SK-N-SH (cell line): Measurements from ENCODE around the gene RTP2. TPM values are rescaled to one million over a fixed set of nuclear protein-coding genes. Genes with fewer than 3 reads are reported as not detected.

Experiments used
- CTCF ChIA-PET: fragments of 300-600, 350-600 bp; formaldehyde crosslinking; extraction: SDS; loops from one replicate; lab custom pipeline; 2021; lab: Yijun Ruan, JAX
- POLR2A ChIA-PET: fragments of 350-600 bp; sonication (Branson Sonifier 250); formaldehyde crosslinking; extraction: SDS; loops from one replicate; lab custom pipeline; 2020; ENCODE audit warnings: antibody characterized with exemption, inconsistent platforms; lab: Yijun Ruan, JAX
- DNase-seq: peaks from one replicate; pipeline ENCODE4 v3.0.0; 2012
- H2AFZ ChIP-seq: fragments of 200-600 bp; sonication (generic); 2 replicates; pipeline ENCODE4 v1.8.1; 2016; ENCODE audit warnings: antibody characterized with exemption, mild to moderate bottlenecking, low read depth
- H3F3A ChIP-seq: fragments of 200-600 bp; sonication (generic); replicated peaks from 2 replicates; pipeline ENCODE3; 2016; ENCODE audit warnings: antibody characterized with exemption, mild to moderate bottlenecking; ENCODE audit not compliant: insufficient read depth
- H3K27ac ChIP-seq, 2 experiments: fragments of 200-500 bp in 1 of 2; fragments of 200-600 bp in 1 of 2; sonication (Bioruptor generic) in 1 of 2; sonication (generic), shearing (Covaris generic) in 1 of 2; 2 replicates each; pipeline versions ENCODE4 v1.5.1 to v1.6.1; 2014 to 2016; ENCODE audit warnings: low read depth in 2 of 2, inconsistent platforms in 1 of 2, low read length in 1 of 2, mild to moderate bottlenecking in 1 of 2, mixed read lengths in 1 of 2
- H3K27me3 ChIP-seq: fragments of 200-600 bp; sonication (generic), shearing (Covaris generic); 2 replicates; pipeline ENCODE4 v1.6.1; 2016; ENCODE audit warnings: mixed run types; ENCODE audit not compliant: insufficient read depth
- H3K36me3 ChIP-seq, 2 experiments: fragments of 200-500 bp in 1 of 2; fragments of 200-600 bp in 1 of 2; sonication (Bioruptor generic) in 1 of 2; sonication (generic) in 1 of 2; replicated peaks in 1 of 2; 2 replicates each; pipeline versions ENCODE3 to v1.5.1; 2014 to 2016; ENCODE audit warnings: low read length in 1 of 2, mild to moderate bottlenecking in 1 of 2; ENCODE audit not compliant: insufficient read depth in 2 of 2, control insufficient read depth in 1 of 2
- H3K4me1 ChIP-seq, 2 experiments: fragments of 200-500 bp in 1 of 2; fragments of 200-600 bp in 1 of 2; sonication (Bioruptor generic) in 1 of 2; sonication (generic), shearing (Covaris generic) in 1 of 2; 2 replicates each; pipeline versions ENCODE4 v1.5.1 to v1.6.1; 2014 to 2016; ENCODE audit warnings: low read depth in 1 of 2, low read length in 1 of 2, mixed run types in 1 of 2; ENCODE audit not compliant: insufficient read depth in 2 of 2, control insufficient read depth in 1 of 2
- H3K4me2 ChIP-seq: fragments of 200-600 bp; sonication (generic), shearing (Covaris generic); 2 replicates; pipeline ENCODE4 v1.6.1; 2017; ENCODE audit warnings: mixed run types
- H3K4me3 ChIP-seq, 2 experiments: fragments of 200-500 bp in 1 of 2; fragments of 200-600 bp in 1 of 2; sonication (Bioruptor generic) in 1 of 2; sonication (generic), shearing (Covaris generic) in 1 of 2; 2 replicates each; pipeline versions ENCODE4 v1.5.1 to v1.8.1; 2014 to 2016; ENCODE audit warnings: low read depth in 2 of 2, inconsistent platforms in 1 of 2, low read length in 1 of 2, mild to moderate bottlenecking in 1 of 2, mixed read lengths in 1 of 2, moderate library complexity in 1 of 2
- H3K79me2 ChIP-seq: fragments of 200-600 bp; sonication (generic); 2 replicates; pipeline ENCODE4 v1.8.1; 2017; ENCODE audit warnings: mild to moderate bottlenecking; ENCODE audit not compliant: insufficient read depth
- H3K9ac ChIP-seq: fragments of 200-600 bp; sonication (generic); 2 replicates; pipeline ENCODE4 v1.6.1; 2017; ENCODE audit warnings: mixed run types
- H3K9me2 ChIP-seq: fragments of 200-600 bp; sonication (generic); 2 replicates; pipeline ENCODE4 v1.6.1; 2017; ENCODE audit warnings: mixed run types
- H3K9me3 ChIP-seq: fragments of 200-600 bp; sonication (generic); 2 replicates; pipeline ENCODE4 v1.6.1; 2017; ENCODE audit warnings: mixed run types, mild to moderate bottlenecking, moderate library complexity
- H4K20me1 ChIP-seq: fragments of 200-600 bp; sonication (generic); 2 replicates; pipeline ENCODE4 v1.6.1; 2017; ENCODE audit warnings: mild to moderate bottlenecking, mixed run types; ENCODE audit not compliant: insufficient read depth
- CTCF ChIP-seq: fragments of 200-600 bp; sonication (generic); IDR thresholded peaks from 2 replicates; pipeline ENCODE4 v1.6.1; 2017; ENCODE audit warnings: antibody characterized with exemption, mild to moderate bottlenecking, moderate library complexity
- ELF1 ChIP-seq: IDR thresholded peaks from 2 replicates; pipeline ENCODE4 v1.4.0; 2012
- FOXJ3 ChIP-seq: sonication (generic); formaldehyde crosslinking; IDR thresholded peaks from 2 replicates; pipeline ENCODE4 v1.5.1; 2020; ENCODE audit warnings: mild to moderate bottlenecking, missing genetic modification reagents
- FOXM1 ChIP-seq: IDR thresholded peaks from 2 replicates; pipeline ENCODE4 v1.4.0; 2012; ENCODE audit warnings: low read depth, mild to moderate bottlenecking
- GATA2 ChIP-seq: sonication (generic); formaldehyde crosslinking; IDR thresholded peaks from 2 replicates; pipeline ENCODE4 v1.5.0; 2020; ENCODE audit warnings: mild to moderate bottlenecking, missing genetic modification reagents
- MAX ChIP-seq: IDR thresholded peaks from 2 replicates; pipeline ENCODE4 v1.4.0; 2012; ENCODE audit warnings: low read depth
- MXI1 ChIP-seq: IDR thresholded peaks from 2 replicates; pipeline ENCODE4 v1.6.1; 2012; ENCODE audit warnings: mild to moderate bottlenecking, low read depth, low read length, improper control_type of control experiment
- NFIC ChIP-seq: IDR thresholded peaks from 2 replicates; pipeline ENCODE4 v1.4.0; 2012; ENCODE audit warnings: borderline replicate concordance
- NRF1 ChIP-seq: IDR thresholded peaks from 2 replicates; pipeline ENCODE4 v1.6.1; 2012; ENCODE audit warnings: low read depth, mild to moderate bottlenecking, low read length
- RAD21 ChIP-seq: IDR thresholded peaks from 2 replicates; pipeline ENCODE4 v1.6.1; 2012; ENCODE audit warnings: mild to moderate bottlenecking, low read length
- RCOR1 ChIP-seq: fragments of 150-350 bp; IDR thresholded peaks from 2 replicates; pipeline ENCODE4 v1.6.1; 2017; ENCODE audit warnings: antibody characterized with exemption, low read length
- SIN3A ChIP-seq: IDR thresholded peaks from 2 replicates; pipeline ENCODE4 v1.6.1; 2012; ENCODE audit warnings: low read depth, mild to moderate bottlenecking, low read length, moderate library complexity, borderline replicate concordance
- SMC3 ChIP-seq: IDR thresholded peaks from 2 replicates; pipeline ENCODE4 v1.6.1; 2012; ENCODE audit warnings: low read depth, low read length, improper control_type of control experiment
- TAF1 ChIP-seq: IDR thresholded peaks from 2 replicates; pipeline ENCODE4 v1.6.1; 2012; ENCODE audit warnings: low read depth, mild to moderate bottlenecking, low read length, moderate library complexity, borderline replicate concordance
- TCF12 ChIP-seq: IDR thresholded peaks from 2 replicates; pipeline ENCODE4 v1.4.0; 2012
- ZBTB33 ChIP-seq: IDR thresholded peaks from 2 replicates; pipeline ENCODE4 v1.4.0; 2012; ENCODE audit warnings: low read depth, borderline replicate concordance
- WGBS: methylation state at CpG from one replicate; pipeline ENCODE4 v1.1.6; 2017; ENCODE audit warnings: low lambda C conversion rate; 5-methylcytosine and 5-hydroxymethylcytosine counted together
- polyA plus RNA-seq, 3 experiments: library from polyadenylated mRNA; depleted of rRNA; stranded (reverse); fragments of >200 nt; gene quantifications; 2 replicates each; pipeline ENCODE4 v1.2.3, GENCODE V29; 2012

Gene RTP2
- polyA plus RNA-seq, 1 of the 3 experiments (the other 2 are of a cell fraction): 0.07 TPM

- Histone ChIP-seq H2AFZ (peak overlapping the region; percentile 70), H3K36me3 (no peaks in the 10 kb centered on the region), H3F3A (peaks cover 28% of the 10 kb centered on the region), H3K4me3 (peak overlapping the region; percentile 51 to 94), H4K20me1 (peaks cover 6% of the 10 kb centered on the region; the same call in 1 of the 2 replicates), H3K4me1 (peaks cover 31 to 42% of the 10 kb centered on the region in 2 experiments; a peak in 3 of 4 replicates), H3K9ac (peak overlapping the region; percentile 93), H3K79me2 (peaks cover 88% of the 10 kb centered on the region), H3K4me2 (peak overlapping the region; percentile 93), H3K9me3 (no peaks in the 10 kb centered on the region), H3K27ac (peak overlapping the region; percentile 68 to 97; a peak in 3 of 4 replicates), H3K9me2 (no peaks in the 10 kb centered on the region), H3K27me3 (no peaks in the 10 kb centered on the region)
- ChIA-PET POLR2A (no interaction called here), CTCF (interaction anchor here (0.6 to 6.3 kb wide), 109 partner anchors 8 to 1527 kb away, joined by 3 to 137 read pairs (median 4); partner anchors contain the start of gene LPP)
- DNase-seq: peak; percentile 85
- WGBS: 5% methylated on average over 35 of the region's 39 CpGs
- TF ChIP-seq FOXJ3 (CRISPR knock-in tag) (no peak), FOXM1 (no peak), GATA2 (CRISPR knock-in tag) (no peak), ELF1 (no peak), SMC3 (peak; percentile 39), MAX (peak; percentile 7; the same call in 1 of the 2 replicates), TCF12 (peak; percentile 23; the same call in 1 of the 2 replicates), RAD21 (peak; percentile 69), CTCF (peak; percentile 96), SIN3A (peak; percentile 16; the same call in 1 of the 2 replicates), MXI1 (no peak), ZBTB33 (no peak), NRF1 (no peak), NFIC (no peak), RCOR1 (no peak), TAF1 (no peak)
These were observed 38.4 kb upstream of the RTP2 start for GRCh38 chr3:187740421-187741399.
